Progenitor cell of endocrine pancreas (in vitro differentiated cells): Measurements from ENCODE around the gene RBMS2. TPM values are rescaled to one million over a fixed set of nuclear protein-coding genes. Genes with fewer than 3 reads are reported as not detected.

Experiments used
- DNase-seq: peaks from one replicate; pipeline ENCODE4 v3.0.0; 2021; ENCODE audit warnings: low spot score; ENCODE audit not compliant: unreplicated experiment
- H3K27ac Mint-ChIP-seq: 2 replicates; pipeline ENCODE4 v1.8.0; 2021; ENCODE audit warnings: mild to moderate bottlenecking, moderate library complexity, mixed read lengths
- H3K27me3 Mint-ChIP-seq: 2 replicates; pipeline ENCODE4 v1.8.0; 2021; ENCODE audit warnings: mixed read lengths
- H3K36me3 Mint-ChIP-seq: 2 replicates; pipeline ENCODE4 v1.8.0; 2022; ENCODE audit warnings: mixed read lengths; ENCODE audit not compliant: insufficient read depth
- H3K4me1 Mint-ChIP-seq: 2 replicates; pipeline ENCODE4 v1.8.0; 2021; ENCODE audit warnings: low read depth, mixed read lengths
- H3K4me3 Mint-ChIP-seq: 2 replicates; pipeline ENCODE4 v1.8.0; 2021; ENCODE audit warnings: low read depth, mild to moderate bottlenecking, moderate library complexity, mixed read lengths
- H3K9me3 Mint-ChIP-seq: 2 replicates; pipeline ENCODE4 v1.8.0; 2021; ENCODE audit warnings: low read depth, mixed read lengths
- total RNA-seq: library from RNA; stranded (reverse); gene quantifications from 2 replicates; pipeline ENCODE4 v1.2.1, GENCODE V29; 2021
- TF ChIP-seq, protein P1 (sequence below): fragments of 200-600 bp; sonication (generic); IDR thresholded peaks from one replicate; pipeline ENCODE4 v1.5.0; 2021; ENCODE audit warnings: antibody characterized with exemption, mild to moderate bottlenecking; ENCODE audit not compliant: unreplicated experiment

The RBMS2 gene
- total RNA-seq, 1 donor from 2014 or later: 65.9 TPM

- DNase-seq: no peak
- Mint-ChIP-seq H3K27me3 (no peaks in the 10 kb centered on the region), H3K36me3 (peaks cover 4% of the 10 kb centered on the region), H3K27ac (no peak overlapping the region), H3K4me1 (peaks cover 2% of the 10 kb centered on the region), H3K4me3 (no peak overlapping the region), H3K9me3 (no peaks in the 10 kb centered on the region)
- TF ChIP-seq, protein P1, sequence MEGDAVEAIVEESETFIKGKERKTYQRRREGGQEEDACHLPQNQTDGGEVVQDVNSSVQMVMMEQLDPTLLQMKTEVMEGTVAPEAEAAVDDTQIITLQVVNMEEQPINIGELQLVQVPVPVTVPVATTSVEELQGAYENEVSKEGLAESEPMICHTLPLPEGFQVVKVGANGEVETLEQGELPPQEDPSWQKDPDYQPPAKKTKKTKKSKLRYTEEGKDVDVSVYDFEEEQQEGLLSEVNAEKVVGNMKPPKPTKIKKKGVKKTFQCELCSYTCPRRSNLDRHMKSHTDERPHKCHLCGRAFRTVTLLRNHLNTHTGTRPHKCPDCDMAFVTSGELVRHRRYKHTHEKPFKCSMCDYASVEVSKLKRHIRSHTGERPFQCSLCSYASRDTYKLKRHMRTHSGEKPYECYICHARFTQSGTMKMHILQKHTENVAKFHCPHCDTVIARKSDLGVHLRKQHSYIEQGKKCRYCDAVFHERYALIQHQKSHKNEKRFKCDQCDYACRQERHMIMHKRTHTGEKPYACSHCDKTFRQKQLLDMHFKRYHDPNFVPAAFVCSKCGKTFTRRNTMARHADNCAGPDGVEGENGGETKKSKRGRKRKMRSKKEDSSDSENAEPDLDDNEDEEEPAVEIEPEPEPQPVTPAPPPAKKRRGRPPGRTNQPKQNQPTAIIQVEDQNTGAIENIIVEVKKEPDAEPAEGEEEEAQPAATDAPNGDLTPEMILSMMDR: no peak
These were observed 15.9 kb downstream of the RBMS2 start for GRCh38 chr12:56537546-56537945.

- H3K4me3 Mint-ChIP-seq: no peak overlapping the region
- TF ChIP-seq, protein P1: no peak
- H3K9me3 Mint-ChIP-seq: no peaks in the 10 kb centered on the region
- H3K36me3 Mint-ChIP-seq: peaks cover 3% of the 10 kb centered on the region
- H3K4me1 Mint-ChIP-seq: peaks cover 2% of the 10 kb centered on the region
- H3K27ac Mint-ChIP-seq: no peak overlapping the region
- no peaks in the 10 kb centered on the region for H3K27me3 Mint-ChIP-seq
- DNase-seq: no peak
These were observed 20.0 kb downstream of the RBMS2 start for GRCh38 chr12:56541631-56542030.

DNA sequence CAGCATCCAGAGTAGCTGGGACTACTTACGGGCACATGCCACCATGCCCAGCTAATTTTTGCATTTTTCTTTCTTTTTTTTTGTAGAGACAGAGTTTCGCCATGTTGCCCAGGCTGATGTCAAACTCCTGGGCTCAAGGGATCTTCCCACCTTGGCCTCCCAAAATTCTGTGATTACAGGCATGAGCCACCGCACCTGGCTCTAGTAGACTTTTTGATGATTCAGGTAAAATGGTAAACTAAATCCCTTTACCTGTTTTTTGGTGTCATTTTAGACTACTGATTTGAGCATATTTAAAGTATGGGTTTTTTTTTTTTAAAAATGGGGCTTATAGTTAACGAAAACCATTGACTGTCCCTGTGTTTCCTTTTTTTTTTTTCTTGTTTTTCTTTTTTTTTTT lies 20.5 kb downstream of the RBMS2 start:
- TF ChIP-seq, protein P1: no peak
- H3K36me3 Mint-ChIP-seq: peaks cover 3% of the 10 kb centered on the region
- H3K27me3 Mint-ChIP-seq: no peaks in the 10 kb centered on the region
- peaks cover 2% of the 10 kb centered on the region for H3K4me1 Mint-ChIP-seq
- DNase-seq: no peak
- H3K27ac Mint-ChIP-seq: no peak overlapping the region
- H3K4me3 Mint-ChIP-seq: no peak overlapping the region
- no peaks in the 10 kb centered on the region for H3K9me3 Mint-ChIP-seq

DNA sequence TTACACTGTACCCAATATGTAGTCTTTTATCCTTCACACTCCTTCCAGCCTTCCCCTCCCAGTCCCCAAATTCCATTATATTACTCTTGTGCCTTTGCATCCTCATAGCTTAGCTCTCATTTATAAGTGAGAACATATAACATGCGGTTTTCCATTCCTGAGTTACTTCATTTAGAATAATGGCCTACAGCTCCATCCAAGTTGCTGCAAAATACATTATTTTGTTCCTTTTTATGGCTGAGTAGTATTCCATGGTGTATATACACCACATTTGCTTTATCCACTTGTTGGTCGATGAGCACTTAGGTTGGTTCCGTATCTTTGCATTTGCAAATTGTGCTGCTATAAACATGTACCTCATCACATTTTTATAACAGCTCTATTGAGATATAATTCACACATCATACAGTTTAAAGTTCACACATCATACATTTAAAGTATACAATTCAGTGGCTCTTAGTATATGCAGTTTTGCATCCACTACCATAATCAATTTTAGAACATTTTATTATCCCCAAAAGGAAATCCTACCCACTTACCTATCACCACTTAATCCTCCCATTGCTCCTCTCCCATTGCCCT lies 23.5 kb downstream of the RBMS2 start:
- peaks cover 1% of the 10 kb centered on the region for H3K36me3 Mint-ChIP-seq
- H3K4me1 Mint-ChIP-seq: no peaks in the 10 kb centered on the region
- H3K9me3 Mint-ChIP-seq: no peaks in the 10 kb centered on the region
- no peak overlapping the region for H3K27ac Mint-ChIP-seq
- no peaks in the 10 kb centered on the region for H3K27me3 Mint-ChIP-seq
- no peak for DNase-seq
- TF ChIP-seq, protein P1: no peak
- H3K4me3 Mint-ChIP-seq: no peak overlapping the region

DNA sequence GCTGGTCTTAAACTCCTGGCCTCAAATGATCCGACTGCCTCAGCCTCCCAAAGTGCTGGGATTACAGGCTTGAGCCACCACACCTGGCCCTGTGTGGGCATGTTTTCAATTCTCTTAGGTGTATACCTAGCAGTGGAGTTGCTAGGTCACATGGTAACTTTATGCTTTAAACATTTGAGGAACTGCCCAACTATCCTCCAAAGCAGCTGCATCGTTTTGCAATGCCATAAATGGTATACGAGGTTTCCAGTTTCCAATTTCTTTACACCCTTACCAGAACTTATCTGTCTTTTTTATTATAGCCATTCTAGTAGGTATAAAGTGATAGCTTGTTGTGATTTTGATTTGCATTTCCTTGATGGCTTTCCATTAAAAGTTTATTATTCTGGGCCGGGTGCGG lies 25.1 kb downstream of the RBMS2 start:
- Mint-ChIP-seq H3K4me1 (no peaks in the 10 kb centered on the region), H3K4me3 (no peak overlapping the region), H3K27ac (no peak overlapping the region), H3K27me3 (no peaks in the 10 kb centered on the region), H3K9me3 (no peaks in the 10 kb centered on the region), H3K36me3 (peaks cover 1% of the 10 kb centered on the region)
- no peak for DNase-seq
- TF ChIP-seq, protein P1: no peak
